Renal cortical epithelial cell (primary cell): ENCODE results near the gene KRTAP10-7. TPM values are rescaled to one million over a fixed set of nuclear protein-coding genes. Genes with fewer than 3 reads are reported as not detected.
"Not testable (repeated sequence)": the region's sequence is repeated elsewhere in the genome, so short reads cannot be mapped to it uniquely, and the experiment has no call there.

Experiments
- DNase-seq: peaks from one replicate; pipeline ENCODE4 v3.0.0-alpha.2; 2011; ENCODE audit warnings: low read depth
- total RNA-seq: library from RNA; depleted of rRNA; stranded (reverse); fragments of >200 nt; gene quantifications from 2 replicates; pipeline ENCODE4 v1.2.3, GENCODE V29; 2014

KRTAP10-7 gene
- total RNA-seq, 1 donor from 2014 or later: not detected

DNA sequence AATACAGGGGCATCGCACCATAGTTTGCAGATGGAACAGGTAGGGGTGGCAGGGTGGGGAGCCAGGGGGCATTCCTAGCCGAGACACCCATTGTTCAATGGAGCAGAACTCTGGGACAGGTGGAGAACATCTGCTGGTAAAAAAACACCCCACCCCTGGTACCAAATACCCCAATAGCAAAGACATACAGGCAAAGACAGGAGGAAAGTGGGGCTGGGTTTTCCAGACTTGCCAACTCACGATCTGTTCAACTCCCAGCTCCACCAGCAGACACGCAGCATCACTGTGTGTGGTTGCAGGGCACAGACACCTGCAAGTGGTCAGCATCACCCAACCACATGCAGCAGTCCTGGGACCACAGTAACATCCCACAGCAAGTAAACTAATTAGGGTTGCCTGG, 11.2 kb downstream of the KRTAP10-7 start:
- DNase-seq: no peak

DNA sequence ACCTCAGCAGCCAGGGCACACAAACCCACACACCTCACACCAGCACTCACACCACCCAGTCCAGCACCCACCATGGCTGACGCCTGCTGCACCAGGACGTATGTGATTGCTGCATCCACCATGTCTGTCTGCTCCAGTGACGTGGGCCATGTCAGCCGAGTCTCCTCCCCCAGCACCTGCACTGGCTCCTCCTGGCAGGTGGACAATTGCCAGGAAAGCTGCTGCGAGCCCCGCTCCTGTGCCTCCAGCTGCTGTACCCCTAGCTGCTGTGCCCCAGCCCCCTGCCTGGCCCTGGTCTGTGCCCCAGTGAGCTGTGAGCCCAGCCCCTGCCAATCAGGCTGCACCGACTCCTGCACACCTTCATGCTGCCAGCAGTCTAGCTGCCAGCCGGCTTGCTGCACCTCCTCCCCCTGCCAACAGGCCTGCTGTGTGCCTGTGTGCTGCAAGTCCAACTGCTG, 11.7 kb downstream of the KRTAP10-7 start, which contains the start of gene KRTAP10-8:
Gene KRTAP10-8 (plus strand): TSS at position 51 of the 458 bp plus-strand sequence. CDS start 22 bp downstream, at position 73.
- no peak for DNase-seq

DNA sequence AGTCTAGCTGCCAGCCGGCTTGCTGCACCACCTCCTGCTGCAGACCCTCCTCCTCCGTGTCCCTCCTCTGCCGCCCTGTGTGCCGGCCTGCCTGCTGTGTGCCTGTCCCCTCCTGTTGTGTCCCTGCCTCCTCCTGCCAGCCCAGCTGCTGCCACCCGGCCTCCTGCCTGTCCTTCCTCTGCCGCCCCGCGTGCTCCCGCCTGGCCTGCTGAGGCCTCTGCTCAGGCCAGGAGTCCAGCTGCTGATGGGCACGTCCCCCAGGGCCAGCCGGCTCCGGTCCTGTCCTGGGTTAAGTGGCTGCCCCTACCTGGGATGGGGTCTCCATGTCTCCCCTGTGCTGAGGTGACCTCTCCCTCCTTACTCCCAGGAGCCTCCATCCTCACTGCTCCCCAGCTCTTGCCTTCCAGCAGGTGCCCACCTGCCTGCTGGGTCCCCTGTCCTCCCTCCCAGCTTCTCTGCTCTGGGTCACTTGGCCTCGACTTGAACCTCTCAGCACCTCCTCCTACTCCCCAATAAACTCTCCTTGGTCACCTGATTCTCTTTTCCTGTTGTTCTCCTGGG, 12.4 kb downstream of the KRTAP10-7 start:
- no peak for DNase-seq

DNA sequence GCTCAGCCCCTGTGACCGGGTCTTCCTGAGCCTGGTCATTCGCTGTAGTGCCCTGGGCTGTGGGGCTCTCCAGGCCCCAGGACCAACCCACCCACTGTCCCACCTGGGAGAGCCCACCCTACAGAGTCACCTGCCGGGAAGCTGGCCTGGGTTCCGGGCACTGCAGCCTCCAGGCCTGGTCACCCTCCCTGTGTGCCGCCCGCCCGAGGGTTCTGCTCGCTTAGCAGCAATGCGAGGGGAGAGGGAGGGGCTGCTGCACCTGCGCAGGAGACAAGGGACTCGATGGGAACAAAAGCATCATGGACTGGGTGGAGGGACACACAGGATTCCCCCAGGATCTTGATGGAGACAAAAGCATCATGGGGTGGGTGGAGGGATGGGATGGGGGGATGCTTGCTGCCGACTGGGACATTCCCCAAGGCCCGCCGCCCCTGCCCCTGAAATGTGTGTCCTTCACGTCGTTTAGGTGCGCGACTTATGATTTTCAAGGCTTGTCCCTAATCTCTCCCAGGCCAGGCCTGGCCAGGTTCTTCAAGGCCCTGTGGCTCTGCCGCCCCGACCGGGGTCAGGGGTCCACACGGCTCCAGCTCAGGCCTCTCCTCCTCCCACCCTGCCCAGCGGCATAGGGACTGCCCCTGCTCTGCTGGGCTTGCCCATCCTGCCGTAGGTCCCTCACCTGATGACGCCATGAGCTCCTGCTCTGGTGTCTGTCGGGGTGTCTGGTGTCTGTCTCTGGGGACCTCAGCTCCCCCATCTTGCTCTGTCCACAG, 13.2 kb downstream of the KRTAP10-7 start:
- DNase-seq: no peak

DNA sequence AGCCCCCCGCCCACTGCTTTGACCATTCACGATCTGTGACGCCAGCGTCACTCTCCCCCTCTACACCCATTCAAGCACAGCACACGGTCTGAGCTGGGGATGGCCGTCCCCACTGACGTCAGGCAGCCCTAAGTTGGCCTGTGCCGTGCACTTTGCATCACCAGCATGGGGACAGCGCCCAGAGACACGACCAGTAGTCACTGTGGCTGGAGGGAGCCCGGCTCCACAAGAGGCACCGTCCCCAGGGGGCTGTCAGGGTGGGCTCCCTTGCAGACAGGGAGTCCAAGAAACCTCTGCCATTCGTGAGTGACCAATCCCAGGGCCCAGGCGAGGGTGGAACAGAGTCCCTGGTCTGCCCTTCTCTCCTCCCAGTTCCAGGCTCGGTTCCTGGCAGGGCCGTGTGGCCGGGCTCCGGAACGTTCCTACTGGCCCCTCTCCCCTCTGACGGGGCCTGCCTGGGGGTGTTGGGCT, 13.8 kb downstream of the KRTAP10-7 start:
- no peak for DNase-seq

DNA sequence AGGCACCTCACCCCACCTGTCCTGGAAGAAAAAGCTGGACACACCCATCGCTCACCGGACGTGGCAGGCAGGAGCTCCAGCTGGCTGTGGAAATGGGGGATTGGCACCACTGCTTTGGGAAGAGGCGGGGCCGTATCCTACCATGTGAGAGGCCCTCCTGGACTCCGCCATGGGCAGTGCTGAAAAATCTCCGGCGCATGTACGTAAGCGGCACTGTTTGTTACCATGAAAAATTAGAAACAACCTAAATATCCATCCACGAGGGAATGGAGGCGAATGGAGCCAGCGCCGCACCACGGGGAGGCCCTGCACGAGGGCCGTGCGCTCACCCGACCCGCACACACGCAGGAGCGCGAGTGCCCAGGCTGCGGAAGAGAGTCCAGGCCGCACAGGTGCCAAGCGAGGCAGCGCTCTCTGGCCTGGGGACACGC, 14.6 kb downstream of the KRTAP10-7 start:
- no peak for DNase-seq

DNA sequence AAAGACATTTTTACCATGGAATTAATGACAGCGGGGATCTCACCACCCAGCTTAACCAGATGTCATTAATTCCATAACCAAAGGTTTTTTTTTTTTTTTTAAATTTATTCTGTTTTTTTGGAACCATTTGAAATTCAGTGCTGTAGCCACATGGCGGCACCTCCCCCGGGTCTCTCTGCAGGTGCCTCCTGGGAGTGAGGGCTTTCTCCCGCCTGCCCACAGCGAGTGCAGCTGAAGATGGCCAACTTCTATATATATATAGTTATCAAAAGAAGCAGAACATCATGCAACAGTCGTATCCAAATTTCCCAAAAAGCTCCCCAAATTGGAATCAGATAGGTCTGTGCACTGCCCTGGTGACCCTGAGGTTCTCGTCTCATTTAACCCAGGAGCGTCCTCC, 15.1 kb downstream of the KRTAP10-7 start:
- DNase-seq: no peak

DNA sequence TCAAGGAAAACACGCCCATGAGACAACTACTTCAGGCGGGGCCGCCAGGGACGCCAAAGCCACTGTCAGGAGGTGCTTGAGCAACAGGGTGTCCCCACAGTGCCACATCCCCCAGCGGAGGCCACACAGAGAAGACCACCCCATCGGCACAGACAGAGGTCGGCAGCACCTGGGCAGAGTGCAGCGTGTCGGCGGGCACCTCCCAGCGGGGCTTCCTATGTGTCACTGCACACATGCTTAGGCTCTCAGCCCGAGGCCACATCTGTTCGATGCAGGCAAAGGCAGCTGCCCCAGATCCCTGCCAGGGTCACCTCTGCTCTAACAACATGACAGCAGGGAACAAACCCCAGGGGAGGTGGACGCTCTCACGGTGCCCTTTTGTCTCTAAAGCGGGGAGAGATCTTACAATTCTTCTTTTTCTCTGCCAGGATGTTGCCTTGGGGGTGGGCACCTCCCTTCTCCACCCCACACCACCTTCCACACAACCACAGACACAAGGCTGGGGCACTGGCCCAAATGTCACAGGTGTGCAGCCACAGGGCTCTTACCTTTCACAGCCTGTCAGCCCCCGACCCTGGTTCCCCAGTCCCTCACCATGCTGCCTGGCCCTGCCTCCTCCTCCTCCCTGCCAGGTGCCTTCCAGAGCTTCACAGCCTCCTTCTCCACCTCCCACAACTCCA, 15.7 kb downstream of the KRTAP10-7 start:
- no peak for DNase-seq

DNA sequence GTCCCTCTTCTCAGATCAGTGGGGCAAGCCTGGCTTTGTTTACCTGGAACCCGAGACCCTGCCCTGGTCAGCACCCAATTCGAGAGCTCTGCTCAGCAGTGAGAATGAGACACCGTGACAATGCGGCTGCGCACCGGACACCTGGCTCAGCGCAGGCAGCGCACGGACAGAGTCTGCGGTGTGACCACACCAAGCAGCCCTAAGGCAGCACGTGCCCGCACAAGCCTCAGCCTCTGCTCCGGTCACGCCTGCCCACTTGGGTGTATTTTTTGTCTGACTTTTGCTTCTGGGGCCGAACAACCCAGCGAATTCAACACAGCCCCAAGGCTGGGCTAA, 16.2 kb downstream of the KRTAP10-7 start:
- no peak for DNase-seq

DNA sequence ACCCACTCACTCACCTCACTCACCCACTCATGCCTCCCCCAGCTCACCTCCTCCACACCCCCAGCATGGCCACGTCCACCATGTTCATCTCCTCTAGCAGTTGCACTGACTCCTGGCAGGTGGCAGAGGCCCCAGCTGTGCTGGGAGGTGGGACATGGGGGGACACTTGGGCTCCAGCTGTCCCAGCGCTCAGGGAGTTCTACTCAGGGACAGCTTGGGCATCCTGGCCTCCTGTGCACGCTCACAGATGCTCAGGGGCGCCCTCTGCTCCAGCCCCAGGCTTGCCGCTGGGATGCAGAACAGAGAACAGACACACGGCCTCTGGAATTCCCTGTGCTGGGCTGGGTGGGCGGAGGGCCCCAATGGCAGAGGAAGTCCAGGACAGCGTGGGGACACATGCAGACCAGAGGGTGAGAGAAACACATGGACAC, 16.7 kb downstream of the KRTAP10-7 start:
- DNase-seq: no peak

DNA sequence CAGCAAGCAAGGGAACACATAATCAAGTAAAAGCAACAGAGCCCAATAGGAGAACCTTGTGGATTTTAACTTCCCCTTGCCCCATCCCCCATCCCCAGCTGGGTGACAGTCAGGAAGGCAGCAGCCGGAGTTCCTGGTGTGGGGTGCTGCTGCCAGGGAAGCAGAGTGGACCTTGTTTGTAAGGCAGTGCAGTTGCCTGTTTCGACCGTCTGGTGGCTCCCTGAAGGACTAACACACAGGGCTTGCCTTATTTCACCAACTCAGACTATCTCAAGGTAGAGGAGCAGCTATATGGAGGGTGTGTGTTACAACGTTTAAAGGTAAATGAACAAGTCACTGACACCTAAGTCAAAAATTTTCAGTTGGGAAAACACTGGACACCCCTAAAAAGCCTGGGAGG, 18.1 kb downstream of the KRTAP10-7 start:
- DNase-seq: no peak

DNA sequence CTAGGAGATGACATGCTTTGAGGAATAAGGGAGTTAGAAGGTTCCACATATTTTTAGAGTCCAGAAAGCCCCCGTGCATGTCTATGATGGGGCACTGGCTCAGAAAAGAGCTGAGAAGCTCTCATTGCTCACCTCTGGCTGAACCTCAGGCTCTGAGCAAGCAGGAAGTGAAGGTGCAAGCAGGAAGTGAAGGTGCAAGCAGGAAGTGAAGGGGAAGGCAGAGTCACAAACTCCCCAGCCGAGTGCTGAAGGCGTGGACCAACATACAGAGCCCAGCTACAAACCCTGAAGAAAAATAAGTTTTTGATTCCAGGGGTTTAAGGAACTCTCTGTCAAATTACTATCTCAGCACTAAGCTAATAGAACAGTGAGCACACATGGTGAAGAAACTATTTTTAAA, 18.5 kb downstream of the KRTAP10-7 start:
- no peak for DNase-seq

DNA sequence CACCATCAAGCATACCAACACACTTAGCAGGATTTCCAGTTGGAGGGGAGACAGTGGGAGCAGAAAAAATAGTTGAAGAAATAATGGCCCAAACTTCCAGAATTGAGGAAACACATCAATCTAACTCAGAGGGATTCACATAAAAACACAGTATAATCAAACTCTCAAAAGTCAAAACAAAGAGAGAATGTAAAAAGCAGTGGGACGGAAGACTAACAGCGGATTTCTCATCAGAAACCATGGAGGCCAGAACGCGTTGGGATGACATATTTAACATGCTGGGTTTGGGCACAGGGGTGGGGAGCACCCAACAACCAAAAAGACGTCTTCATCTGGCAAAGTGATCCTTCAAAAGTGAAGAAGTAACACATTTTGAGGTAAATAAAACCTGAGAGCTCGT, 19.5 kb downstream of the KRTAP10-7 start:
- no peak for DNase-seq

DNA sequence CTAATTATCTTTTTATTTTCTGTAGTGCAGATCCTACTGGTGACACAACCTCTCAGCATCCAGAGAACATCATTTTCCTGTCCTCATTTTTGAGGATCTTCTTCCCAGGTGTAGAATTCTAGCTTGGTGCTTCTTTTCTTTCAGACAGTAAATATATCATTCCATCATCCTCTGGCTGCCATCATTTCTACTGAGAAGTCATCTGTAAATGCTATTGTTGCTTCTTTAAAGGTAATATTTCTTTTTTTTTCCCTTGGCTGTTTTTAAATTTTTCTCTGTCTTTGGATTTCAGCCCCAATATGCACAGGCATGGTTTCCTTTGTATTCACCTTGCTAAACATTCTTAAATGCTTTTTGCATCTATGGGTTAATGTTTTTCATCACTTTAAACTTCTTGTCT, 23.2 kb downstream of the KRTAP10-7 start:
- peak; percentile 0 for DNase-seq

DNA sequence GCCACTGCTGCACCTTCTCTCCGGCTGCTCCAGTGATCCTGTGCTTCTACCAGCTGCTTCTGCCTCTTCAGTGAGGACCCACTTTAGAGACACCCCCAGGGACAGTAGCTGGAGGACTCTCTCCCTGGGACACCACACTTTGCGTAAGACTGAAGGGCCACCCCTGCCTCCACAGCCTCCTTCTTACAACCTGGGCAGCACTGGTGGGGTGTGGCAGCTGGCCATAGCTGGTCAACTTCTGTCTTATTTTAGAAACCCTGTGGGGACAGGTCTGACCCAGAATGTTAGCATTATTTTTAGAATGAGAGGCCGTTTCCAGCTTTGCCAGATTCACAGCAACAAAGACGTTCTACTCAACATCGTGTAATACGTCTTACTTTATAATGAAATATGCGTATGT, 25.4 kb downstream of the KRTAP10-7 start:
- no peak for DNase-seq

DNA sequence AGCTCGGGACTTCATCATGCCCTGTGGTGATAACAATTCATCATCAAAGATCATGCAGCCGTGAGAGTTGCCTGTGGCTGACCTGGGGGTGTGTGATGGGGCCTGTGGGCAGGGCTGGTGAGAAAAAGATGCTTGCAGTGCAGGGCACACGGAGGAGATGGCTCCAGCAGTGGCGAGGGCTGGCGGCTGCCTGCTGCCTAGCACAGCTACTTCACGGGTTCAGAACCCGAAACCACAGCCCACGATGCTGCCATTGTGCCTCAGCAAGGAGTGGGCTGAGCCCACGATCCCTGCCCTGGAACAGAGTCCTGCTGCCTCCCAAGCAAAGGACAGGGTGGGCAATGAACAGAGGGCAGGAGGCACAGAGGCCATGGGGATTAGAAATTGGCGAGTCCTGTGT, 25.9 kb downstream of the KRTAP10-7 start:
- no peak for DNase-seq

DNA sequence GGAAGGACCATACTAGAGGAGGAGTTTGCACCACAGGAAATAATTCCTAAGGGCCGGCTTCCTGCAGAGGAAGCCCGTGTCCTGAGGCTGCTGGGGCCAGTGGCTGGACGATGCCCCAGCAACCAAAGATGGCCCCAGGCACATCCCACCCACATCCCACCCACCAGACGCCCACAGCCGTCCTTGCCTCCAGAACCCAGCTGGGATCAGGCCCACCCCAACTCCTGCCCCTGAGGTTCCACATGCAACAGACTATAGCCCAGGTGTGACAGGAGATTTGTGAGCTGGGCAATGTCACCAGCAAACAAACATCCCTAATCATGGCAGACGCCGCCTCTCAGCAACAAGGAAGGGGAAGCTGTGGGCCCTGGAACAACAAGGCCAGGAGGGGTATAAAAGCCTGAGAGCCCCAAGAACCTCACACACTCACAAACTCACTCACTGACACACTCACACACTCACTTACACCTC, 26.3 kb downstream of the KRTAP10-7 start, which contains the start of gene KRTAP10-9:
Gene KRTAP10-9 (plus strand): TSS at position 421 of the 471 bp plus-strand sequence. CDS start 79 bp downstream, outside the sequence.
- DNase-seq: no peak

DNA sequence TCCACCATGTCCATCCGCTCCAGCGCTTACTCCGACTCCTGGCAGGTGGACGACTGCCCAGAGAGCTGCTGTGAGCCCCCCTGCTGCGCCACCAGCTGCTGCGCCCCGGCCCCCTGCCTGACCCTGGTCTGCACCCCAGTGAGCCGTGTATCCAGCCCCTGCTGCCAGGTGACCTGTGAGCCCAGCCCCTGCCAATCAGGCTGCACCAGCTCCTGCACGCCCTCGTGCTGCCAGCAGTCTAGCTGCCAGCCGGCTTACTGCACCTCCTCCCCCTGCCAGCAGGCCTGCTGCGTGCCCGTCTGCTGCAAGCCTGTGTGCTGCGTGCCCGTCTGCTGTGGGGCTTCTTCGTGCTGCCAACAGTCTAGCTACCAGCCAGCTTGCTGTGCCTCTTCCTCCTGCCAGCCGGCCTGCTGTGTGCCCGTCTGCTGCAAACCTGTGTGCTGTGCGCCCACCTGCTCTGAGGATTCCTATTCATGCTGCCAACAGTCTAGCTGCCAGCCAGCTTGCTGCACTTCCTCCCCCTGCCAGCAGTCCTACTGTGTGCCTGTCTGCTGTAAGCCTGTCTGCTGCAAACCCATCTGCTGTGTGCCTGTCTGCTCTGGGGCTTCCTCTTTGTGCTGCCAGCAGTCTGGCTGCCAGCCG, 26.9 kb downstream of the KRTAP10-7 start:
- not testable (repeated sequence) for DNase-seq

DNA sequence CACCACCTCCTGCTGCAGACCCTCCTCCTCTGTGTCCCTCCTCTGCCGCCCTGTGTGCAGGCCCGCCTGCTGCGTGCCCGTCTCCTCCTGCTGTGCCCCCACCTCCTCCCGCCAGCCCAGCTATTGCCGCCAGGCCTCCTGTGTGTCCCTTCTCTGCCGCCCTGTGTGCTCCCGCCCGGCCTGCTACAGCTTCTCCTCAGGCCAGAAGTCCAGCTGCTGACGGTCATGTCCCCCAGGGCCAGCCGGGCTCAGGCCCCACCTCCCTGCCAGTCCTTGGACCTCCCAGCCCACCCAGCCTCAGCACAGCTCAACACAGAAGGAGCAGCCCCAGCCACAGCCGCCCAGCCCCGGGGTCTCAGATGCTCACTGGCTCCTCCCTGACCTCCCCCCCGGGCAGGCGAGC, 27.4 kb downstream of the KRTAP10-7 start:
- DNase-seq: not testable (repeated sequence)

DNA sequence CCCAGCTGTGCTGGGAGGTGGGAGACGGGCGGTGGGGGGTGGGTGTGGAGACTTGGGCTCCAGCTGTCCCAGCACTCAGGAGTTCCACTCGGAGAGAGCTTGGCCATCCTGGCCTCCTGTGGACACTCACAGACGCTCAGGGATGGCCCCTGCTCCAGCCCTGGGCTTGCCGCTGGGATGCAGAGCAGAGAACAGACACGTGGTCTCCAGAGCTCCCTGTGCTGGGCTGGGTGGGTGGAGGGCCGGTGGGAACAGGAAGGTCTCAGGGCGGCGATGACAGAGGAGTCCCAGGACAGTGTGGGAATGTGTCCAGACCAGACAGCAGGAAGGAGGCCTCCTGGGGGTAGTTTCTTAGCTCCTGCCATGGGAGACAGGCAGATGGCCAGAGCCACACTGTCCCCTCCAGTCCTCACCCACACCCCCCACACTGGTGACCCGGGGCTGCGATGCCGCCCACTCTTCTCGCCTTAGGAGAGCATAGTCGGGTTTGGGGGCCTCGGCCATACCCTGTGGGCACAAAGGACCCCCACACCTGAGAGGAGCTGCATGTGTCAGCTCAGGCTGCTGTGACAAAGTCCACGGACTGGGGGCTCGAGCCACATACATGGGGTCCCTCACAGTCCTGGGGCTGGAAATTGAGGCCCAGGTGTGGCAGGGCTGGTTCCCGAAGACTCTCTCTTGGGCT, 28.5 kb downstream of the KRTAP10-7 start:
- DNase-seq: no peak

DNA sequence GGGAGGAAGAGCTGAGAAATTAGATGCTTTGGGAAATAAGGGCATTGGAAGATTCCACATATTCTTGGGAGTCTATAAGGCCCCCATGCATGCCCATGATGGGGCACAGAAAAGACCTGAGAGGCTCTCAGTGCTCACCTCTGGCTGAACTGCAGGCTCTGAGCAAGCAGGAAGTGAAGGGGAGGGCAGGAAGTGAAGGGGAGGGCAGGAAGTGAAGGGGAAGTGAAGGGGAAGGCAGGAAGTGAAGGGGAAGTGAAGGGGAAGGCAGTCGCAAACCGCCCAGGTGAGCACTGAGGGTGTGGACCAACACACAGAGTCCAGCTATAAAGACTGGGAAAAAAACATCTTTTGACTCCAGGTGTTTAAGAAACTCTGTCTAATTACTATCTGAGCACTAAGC, 30.0 kb downstream of the KRTAP10-7 start:
- no peak for DNase-seq
